Ascending aorta (tissue), 2 donors: ENCODE data around the gene ZCWPW1. TPM values are rescaled to one million over a fixed set of nuclear protein-coding genes. Genes with fewer than 3 reads are reported as not detected.
"Not testable (repeated sequence)": the region's sequence is repeated elsewhere in the genome, so short reads cannot be mapped to it uniquely, and the experiment has no call there.

Source experiments
- DNase-seq, 2 donors: peaks; one replicate each; pipeline ENCODE4 v3.0.0-alpha.2; 2019; ENCODE audit warnings: low spot score in 2 of 2
- H3K27ac ChIP-seq, 2 donors: fragments of 200-600 bp; sonication (generic); one replicate each; pipeline ENCODE4 v1.5.1; 2016 to 2017; ENCODE audit warnings: mild to moderate bottlenecking in 1 of 2
- H3K27me3 ChIP-seq: fragments of 200-600 bp; sonication (generic); one replicate; pipeline ENCODE4 v1.5.1; 2017
- H3K36me3 ChIP-seq, 2 donors: fragments of 200-600 bp; sonication (generic); one replicate each; pipeline ENCODE4 v1.5.1; 2016
- H3K4me1 ChIP-seq, 2 donors: fragments of 200-600 bp; sonication (generic); one replicate each; pipeline ENCODE4 v1.5.1; 2016 to 2017; ENCODE audit warnings: mild to moderate bottlenecking in 1 of 2
- H3K4me3 ChIP-seq, 2 donors: fragments of 200-600 bp; sonication (generic); one replicate each; pipeline ENCODE4 v1.5.1; 2016 to 2017; ENCODE audit warnings: mild to moderate bottlenecking in 1 of 2
- H3K9me3 ChIP-seq, 2 donors: fragments of 200-600 bp; sonication (generic); one replicate each; pipeline ENCODE4 v1.5.1; 2016
- intact Hi-C: fragments of 100-400 bp; cut with DNase I; formaldehyde crosslinking; loops from one replicate; pipeline ENCODE4 v1.15.1; 2023
- total RNA-seq: library from RNA; depleted of rRNA; stranded (reverse); fragments of >200 nt; gene quantifications from one replicate; pipeline ENCODE4 v1.1.0, GENCODE V29; 2016
- TF ChIP-seq, protein P1 (sequence below), 3 experiments: fragments of 200-600 bp in 2 of 3; fragments of 450-650 bp in 1 of 3; sonication (generic) in 2 of 3; IDR thresholded peaks; one replicate each; pipeline ENCODE4 v1.5.1; 2016 to 2019; ENCODE audit warnings: antibody characterized with exemption in 3 of 3, mild to moderate bottlenecking in 1 of 3, moderate library complexity in 1 of 3

Gene ZCWPW1
- total RNA-seq, 1 donor from 2014 or later = not detected

GRCh38 chr7:100446040-100446439 lies 17.5 kb upstream of the ZCWPW1 start:
- intact Hi-C loops = no loop called here
- H3K27ac ChIP-seq = no peak overlapping the region
- no peaks in the 10 kb centered on the region for H3K4me1 ChIP-seq
- H3K36me3 ChIP-seq = no peaks in the 10 kb centered on the region
- no peak for DNase-seq
- H3K27me3 ChIP-seq = no peaks in the 10 kb centered on the region
- TF ChIP-seq, protein P1, sequence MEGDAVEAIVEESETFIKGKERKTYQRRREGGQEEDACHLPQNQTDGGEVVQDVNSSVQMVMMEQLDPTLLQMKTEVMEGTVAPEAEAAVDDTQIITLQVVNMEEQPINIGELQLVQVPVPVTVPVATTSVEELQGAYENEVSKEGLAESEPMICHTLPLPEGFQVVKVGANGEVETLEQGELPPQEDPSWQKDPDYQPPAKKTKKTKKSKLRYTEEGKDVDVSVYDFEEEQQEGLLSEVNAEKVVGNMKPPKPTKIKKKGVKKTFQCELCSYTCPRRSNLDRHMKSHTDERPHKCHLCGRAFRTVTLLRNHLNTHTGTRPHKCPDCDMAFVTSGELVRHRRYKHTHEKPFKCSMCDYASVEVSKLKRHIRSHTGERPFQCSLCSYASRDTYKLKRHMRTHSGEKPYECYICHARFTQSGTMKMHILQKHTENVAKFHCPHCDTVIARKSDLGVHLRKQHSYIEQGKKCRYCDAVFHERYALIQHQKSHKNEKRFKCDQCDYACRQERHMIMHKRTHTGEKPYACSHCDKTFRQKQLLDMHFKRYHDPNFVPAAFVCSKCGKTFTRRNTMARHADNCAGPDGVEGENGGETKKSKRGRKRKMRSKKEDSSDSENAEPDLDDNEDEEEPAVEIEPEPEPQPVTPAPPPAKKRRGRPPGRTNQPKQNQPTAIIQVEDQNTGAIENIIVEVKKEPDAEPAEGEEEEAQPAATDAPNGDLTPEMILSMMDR (IDR thresholded peaks at IDR 0.05) = no peak
- no peaks in the 10 kb centered on the region for H3K9me3 ChIP-seq
- H3K4me3 ChIP-seq = no peak overlapping the region

GRCh38 chr7:100444311-100445278 lies 16.1 kb upstream of the ZCWPW1 start:
- intact Hi-C loops = no loop called here
- DNase-seq = no peak
- TF ChIP-seq, protein P1 (IDR thresholded peaks at IDR 0.05) = no peak
- Histone ChIP-seq H3K4me3 (no peak overlapping the region), H3K36me3 (no peaks in the 10 kb centered on the region), H3K27me3 (no peaks in the 10 kb centered on the region), H3K27ac (peak overlapping the region; percentile 17 to 40), H3K4me1 (no peaks in the 10 kb centered on the region), H3K9me3 (no peaks in the 10 kb centered on the region)

DNA sequence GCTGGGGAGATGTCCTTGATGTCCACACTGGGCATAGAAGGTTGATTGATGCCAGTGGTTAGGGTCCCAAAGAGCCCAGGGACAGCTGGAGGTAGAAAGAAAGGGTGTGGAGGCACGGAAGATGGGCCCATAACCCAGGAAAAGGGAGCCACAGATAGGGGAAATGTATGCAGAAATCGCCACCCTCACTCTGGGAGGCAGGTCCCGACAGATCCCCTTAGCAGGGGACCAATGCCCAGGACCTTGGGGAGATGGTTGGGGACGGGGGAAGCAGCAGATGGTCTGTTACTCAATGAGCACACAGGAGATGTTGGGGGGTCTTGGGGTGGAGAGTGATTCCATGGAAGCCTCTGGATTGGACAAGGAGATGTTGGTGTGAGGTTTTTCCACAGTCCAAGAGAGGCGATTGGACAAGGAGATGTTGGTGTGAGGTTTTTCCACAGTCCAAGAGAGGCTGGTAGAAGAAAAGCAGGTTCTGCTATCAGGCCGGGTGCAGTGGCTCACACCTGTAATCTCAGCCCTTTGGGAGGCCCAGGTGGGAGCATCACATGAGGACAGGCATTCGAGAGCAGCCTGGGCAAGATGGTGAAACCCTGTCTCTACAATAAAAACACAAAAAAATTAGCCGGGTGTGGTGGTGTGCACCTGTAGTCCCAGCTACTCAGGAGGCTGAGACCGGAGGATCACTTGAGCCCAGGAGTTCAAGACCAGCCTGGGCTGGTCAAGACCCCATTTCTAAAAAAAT lies 14.8 kb upstream of the ZCWPW1 start:
- intact Hi-C loops = no loop called here
- Histone ChIP-seq H3K9me3 (no peaks in the 10 kb centered on the region), H3K36me3 (no peaks in the 10 kb centered on the region), H3K4me3 (no peak overlapping the region), H3K27ac (peak overlapping the region in 1 of 2 donors; percentile 40), H3K4me1 (no peaks in the 10 kb centered on the region), H3K27me3 (no peaks in the 10 kb centered on the region)
- no peak for DNase-seq
- TF ChIP-seq, protein P1 (IDR thresholded peaks at IDR 0.05) = no peak

- no peak for DNase-seq
- no peaks in the 10 kb centered on the region for H3K27me3 ChIP-seq
- no peak overlapping the region for H3K27ac ChIP-seq
- no peak overlapping the region for H3K4me3 ChIP-seq
- intact Hi-C loops = no loop called here
- no peaks in the 10 kb centered on the region for H3K36me3 ChIP-seq
- TF ChIP-seq, protein P1 (IDR thresholded peaks at IDR 0.05) = no peak
- no peaks in the 10 kb centered on the region for H3K4me1 ChIP-seq
- no peaks in the 10 kb centered on the region for H3K9me3 ChIP-seq
Observed at GRCh38 chr7:100441641-100442535, 13.4 kb upstream of the ZCWPW1 start.

DNA sequence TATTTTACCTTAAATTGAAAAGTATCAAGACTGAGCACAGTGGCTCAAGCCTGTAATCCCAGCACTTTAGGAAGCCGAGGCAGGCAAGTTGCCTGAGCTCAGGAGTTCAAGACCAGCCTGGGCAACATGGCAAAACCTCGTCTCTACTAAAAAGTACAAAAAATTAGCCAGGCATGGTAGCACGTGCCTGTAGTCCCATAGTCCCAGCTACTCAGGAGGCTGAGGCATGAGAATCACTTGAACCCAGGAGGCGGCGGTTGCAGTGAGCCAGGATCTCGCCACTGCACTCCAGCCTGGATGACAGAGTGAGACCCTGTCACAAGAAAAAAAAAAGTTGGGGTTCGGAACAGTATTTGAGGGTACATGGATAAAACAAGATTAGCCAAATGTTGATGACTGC lies 10.7 kb upstream of the ZCWPW1 start:
- not testable (repeated sequence) for H3K27ac ChIP-seq, H3K4me3 ChIP-seq, H3K9me3 ChIP-seq, DNase-seq, H3K36me3 ChIP-seq, H3K27me3 ChIP-seq
- intact Hi-C loops = loop anchor here (5.0 to 10.0 kb wide), 2 partner anchors 173 to 806 kb away; partner anchors contain the start of genes FIS1 and MOSPD3
- H3K4me1 ChIP-seq = peaks cover 4 to 11% of the 10 kb centered on the region in 2 donors

DNA sequence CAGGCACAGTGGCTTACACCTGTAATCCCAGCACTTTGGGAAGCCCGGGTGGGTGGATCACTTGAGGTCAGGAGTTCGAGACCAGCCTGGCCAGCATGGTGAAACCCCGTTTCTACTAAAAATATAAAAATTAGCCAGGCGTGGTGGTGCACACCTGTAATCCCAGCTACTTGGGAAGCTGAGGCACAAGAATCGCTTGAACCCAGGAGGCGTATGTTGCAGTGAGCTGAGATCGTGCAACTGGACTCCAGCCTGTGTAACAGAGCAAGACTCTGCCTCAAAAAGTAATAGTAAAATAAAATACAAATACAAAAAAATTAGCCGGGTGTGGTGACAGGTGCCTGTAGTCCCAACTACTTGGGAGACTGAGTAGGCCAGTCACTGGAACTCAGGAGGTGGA lies 10.2 kb upstream of the ZCWPW1 start:
- H3K27me3 ChIP-seq, H3K9me3 ChIP-seq, H3K27ac ChIP-seq, H3K4me3 ChIP-seq: not testable (repeated sequence)
- Histone ChIP-seq H3K36me3 (peaks cover 8 to 13% of the 10 kb centered on the region in 2 donors), H3K4me1 (peaks cover 4 to 11% of the 10 kb centered on the region in 2 donors)
- intact Hi-C loops = loop anchor here (5.0 to 10.0 kb wide), 2 partner anchors 174 to 806 kb away; partner anchors contain the start of genes FIS1 and MOSPD3
- peak in 1 of 2 donors; percentile 33 for DNase-seq
